H1 (cell line): ENCODE data around the gene KIF26B.

Experiments
- EP300 ChIP-seq, 2 experiments: IDR thresholded peaks; 1 replicate in 1 of 2; 2 replicates in 1 of 2; pipeline ENCODE4 v1.6.1; 2011 to 2012; ENCODE audit warnings: low read depth in 2 of 2, low read length in 2 of 2, mild to moderate bottlenecking in 2 of 2, borderline replicate concordance in 1 of 2, inconsistent platforms in 1 of 2, moderate library complexity in 1 of 2
- HDAC2 ChIP-seq, 2 experiments: fragments of 300-600 bp in 1 of 2; sonication (generic) in 1 of 2; IDR thresholded peaks; 2 replicates each; pipeline ENCODE4 v1.6.1; 2011 to 2012; ENCODE audit warnings: low read depth in 2 of 2, low read length in 2 of 2, mild to moderate bottlenecking in 2 of 2, moderate library complexity in 2 of 2, borderline replicate concordance in 1 of 2, inconsistent platforms in 1 of 2
- JUN ChIP-seq: IDR thresholded peaks from 2 replicates; pipeline ENCODE4 v1.6.1; 2011; ENCODE audit warnings: low read depth, mild to moderate bottlenecking, improper control_type of control experiment, low read length
- POLR2A ChIP-seq, 2 experiments: IDR thresholded peaks; 1 replicate in 1 of 2; 2 replicates in 1 of 2; pipeline ENCODE4 v1.6.1; 2011; ENCODE audit warnings: low read depth in 2 of 2, low read length in 2 of 2, mild to moderate bottlenecking in 2 of 2; ENCODE audit errors: control extremely low read depth in 1 of 2
- POLR2AphosphoS5 ChIP-seq: IDR thresholded peaks from 2 replicates; pipeline ENCODE4 v1.6.1; 2011; ENCODE audit warnings: low read depth, low read length
- SP4 ChIP-seq: IDR thresholded peaks from 2 replicates; pipeline ENCODE4 v1.6.1; 2012; ENCODE audit warnings: low read length, inconsistent platforms
- TAF1 ChIP-seq: IDR thresholded peaks from 2 replicates; pipeline ENCODE4 v1.6.1; 2011; ENCODE audit warnings: mild to moderate bottlenecking, low read depth, low read length
- TF ChIP-seq, protein P1 (sequence below), 3 experiments: IDR thresholded peaks; 1 replicate in 2 of 3; 2 replicates in 1 of 3; pipeline versions ENCODE4 v1.5.1 to v1.6.1; 2011; ENCODE audit warnings: low read length in 3 of 3, mild to moderate bottlenecking in 3 of 3, inconsistent platforms in 2 of 3, low read depth in 1 of 3, moderate library complexity in 1 of 3; ENCODE audit not compliant: insufficient read depth in 1 of 3; ENCODE audit errors: control extremely low read depth in 1 of 3

DNA sequence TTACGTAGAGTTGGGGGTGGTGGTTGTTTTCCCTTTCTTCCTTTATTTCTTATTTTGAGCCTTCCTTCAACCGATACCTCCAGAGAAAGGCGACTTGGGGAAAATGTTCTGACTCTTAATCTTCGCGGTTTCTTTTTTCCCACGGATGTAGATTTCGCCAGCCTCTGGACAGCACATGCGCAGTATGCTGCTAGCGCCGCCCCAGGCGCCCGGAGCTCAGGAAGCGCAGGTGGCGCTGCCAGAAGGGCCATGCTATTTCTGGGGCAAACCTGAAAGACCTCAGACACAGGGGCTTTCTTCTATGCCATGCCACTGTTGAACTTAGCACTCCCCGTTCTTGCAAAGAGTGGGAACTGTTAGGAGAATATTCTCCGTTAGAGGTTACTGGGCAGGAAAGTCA is 392.1 kb downstream of the KIF26B start:
- TF ChIP-seq EP300 (IDR thresholded peaks at IDR 0.05; ENCODE audit: borderline replicate concordance in 1 of 2, low read depth in 2 of 2, low read length in 2 of 2) (no peak), POLR2A (IDR thresholded peaks at IDR 0.05; ENCODE audit: control extremely low read depth in 1 of 2, low read depth in 2 of 2, low read length in 2 of 2) (no peak), POLR2AphosphoS5 (no peak), SP4 (no peak), HDAC2 (IDR thresholded peaks at IDR 0.05; ENCODE audit: borderline replicate concordance in 1 of 2, low read depth in 2 of 2, low read length in 2 of 2) (no peak), TAF1 (no peak), JUN (no peak)
- TF ChIP-seq, protein P1, sequence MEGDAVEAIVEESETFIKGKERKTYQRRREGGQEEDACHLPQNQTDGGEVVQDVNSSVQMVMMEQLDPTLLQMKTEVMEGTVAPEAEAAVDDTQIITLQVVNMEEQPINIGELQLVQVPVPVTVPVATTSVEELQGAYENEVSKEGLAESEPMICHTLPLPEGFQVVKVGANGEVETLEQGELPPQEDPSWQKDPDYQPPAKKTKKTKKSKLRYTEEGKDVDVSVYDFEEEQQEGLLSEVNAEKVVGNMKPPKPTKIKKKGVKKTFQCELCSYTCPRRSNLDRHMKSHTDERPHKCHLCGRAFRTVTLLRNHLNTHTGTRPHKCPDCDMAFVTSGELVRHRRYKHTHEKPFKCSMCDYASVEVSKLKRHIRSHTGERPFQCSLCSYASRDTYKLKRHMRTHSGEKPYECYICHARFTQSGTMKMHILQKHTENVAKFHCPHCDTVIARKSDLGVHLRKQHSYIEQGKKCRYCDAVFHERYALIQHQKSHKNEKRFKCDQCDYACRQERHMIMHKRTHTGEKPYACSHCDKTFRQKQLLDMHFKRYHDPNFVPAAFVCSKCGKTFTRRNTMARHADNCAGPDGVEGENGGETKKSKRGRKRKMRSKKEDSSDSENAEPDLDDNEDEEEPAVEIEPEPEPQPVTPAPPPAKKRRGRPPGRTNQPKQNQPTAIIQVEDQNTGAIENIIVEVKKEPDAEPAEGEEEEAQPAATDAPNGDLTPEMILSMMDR (IDR thresholded peaks at IDR 0.05; ENCODE audit: control extremely low read depth in 1 of 3, insufficient read depth in 1 of 3, low read depth in 1 of 3, low read length in 3 of 3) = no peak
